Kidney (tissue), 14 donors: ENCODE results near the gene RBM39. TPM values are rescaled to one million over a fixed set of nuclear protein-coding genes. Genes with fewer than 3 reads are reported as not detected.

Source experiments
- DNase-seq, 5 donors: peaks; one replicate each; pipeline ENCODE4 v3.0.0-alpha.2; 2013 to 2020
- FAIRE-seq: peaks from 2 replicates; lab custom pipeline; 2012; peaks lifted over from hg19 to GRCh38; lab: Jason Lieb, UNC
- H3K27ac ChIP-seq, 2 donors: one replicate each; pipeline ENCODE4 v1.7.0; 2013; ENCODE audit warnings: low read depth in 2 of 2, low read length in 2 of 2, inconsistent platforms in 1 of 2
- H3K27me3 ChIP-seq: one replicate; pipeline ENCODE4 v1.7.1; 2013; ENCODE audit warnings: low read length, inconsistent platforms; ENCODE audit not compliant: control insufficient read depth, insufficient read depth
- H3K36me3 ChIP-seq, 3 donors: one replicate each; pipeline versions ENCODE4 v1.7.0 to v1.7.1; 2013; ENCODE audit warnings: low read length in 3 of 3, control low read depth in 1 of 3, inconsistent platforms in 1 of 3; ENCODE audit not compliant: insufficient read depth in 3 of 3, control insufficient read depth in 2 of 3
- H3K4me1 ChIP-seq, 3 donors: one replicate each; pipeline versions ENCODE4 v1.7.0 to v1.7.1; 2013; ENCODE audit warnings: low read length in 3 of 3, inconsistent platforms in 1 of 3, low read depth in 1 of 3; ENCODE audit not compliant: control insufficient read depth in 2 of 3, insufficient read depth in 2 of 3
- H3K4me3 ChIP-seq, 3 donors: one replicate each; pipeline versions ENCODE4 v1.7.0 to v1.8.1; 2013; ENCODE audit warnings: low read length in 3 of 3, control low read depth in 1 of 3, inconsistent platforms in 1 of 3
- H3K9ac ChIP-seq, 3 donors: one replicate each; pipeline versions ENCODE4 v1.7.0 to v1.7.1; 2013; ENCODE audit warnings: low read length in 3 of 3, control low read depth in 1 of 3, inconsistent platforms in 1 of 3
- H3K9me3 ChIP-seq, 3 donors: one replicate each; pipeline versions ENCODE4 v1.7.0 to v1.7.1; 2013; ENCODE audit warnings: low read length in 3 of 3, control low read depth in 1 of 3, inconsistent platforms in 1 of 3; ENCODE audit not compliant: control insufficient read depth in 2 of 3, insufficient read depth in 1 of 3
- intact Hi-C: fragments of 100-400 bp; cut with DNase I; formaldehyde crosslinking; loops from one replicate; pipeline ENCODE4 v1.11.1; 2022
- polyA plus RNA-seq: library from polyadenylated mRNA; stranded (reverse); fragments of 350-450 nt; fragmentation: Illumina TruSeq; extraction: RNeasy Lipid Tissue Mini Kit (QIAGEN cat#74804); gene quantifications from one replicate; pipeline ENCODE4 v1.2.3, GENCODE V29; 2014; ENCODE audit warnings: low read depth, low replicate concordance; ENCODE audit not compliant: insufficient read depth
- total RNA-seq: library from RNA; stranded (reverse); fragmentation: NEBNext Ultra II Directional; extraction: Animal tissue kit (Norgen Biotek cat#: 25700); gene quantifications from one replicate; pipeline ENCODE4 v1.2.1, GENCODE V29; 2021
- TF ChIP-seq, protein P1 (sequence below): IDR thresholded peaks from 3 replicates; pipeline ENCODE4 v1.5.1; 2012; ENCODE audit warnings: mild to moderate bottlenecking, moderate library complexity, borderline replicate concordance; ENCODE audit not compliant: insufficient read depth; ENCODE audit errors: extremely low read depth
- donor health status: control.
- donor health status: control.
- donor health status: control.
- donor health status: control.
- donor health status: control.
- donor health status: DM: yes; HTN: yes; CAD: no.
- donor health status: Normal renal cell carcinoma (clear cell type).

RBM39 gene
- total and polyA plus RNA-seq, 2 donors from 2014 or later, result 148 to 304 TPM

DNA sequence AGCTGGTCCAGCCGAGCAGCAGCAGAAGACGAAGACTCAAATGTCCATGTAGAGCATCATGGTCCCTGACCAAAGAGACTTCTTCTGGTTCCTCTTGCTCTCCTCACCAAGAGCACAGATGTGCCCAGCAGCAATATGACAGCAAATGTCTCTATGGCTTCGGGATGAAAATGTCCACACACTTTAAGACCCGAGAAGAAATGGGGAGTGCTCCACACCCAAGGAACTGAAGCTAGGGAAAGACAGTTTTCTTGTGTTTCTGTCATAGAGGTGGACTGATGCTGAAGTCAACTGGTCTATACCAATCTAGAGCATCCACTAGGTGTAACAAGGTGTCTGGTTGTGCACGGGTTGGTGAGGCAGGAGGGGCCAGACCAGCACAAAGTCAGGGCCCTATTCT, 72.8 kb downstream of the RBM39 start:
- Histone ChIP-seq H3K27ac (no peak overlapping the region), H3K4me1 (no peaks in the 10 kb centered on the region), H3K27me3 (no peaks in the 10 kb centered on the region), H3K9me3 (no peaks in the 10 kb centered on the region), H3K9ac (no peak overlapping the region), H3K4me3 (no peak overlapping the region), H3K36me3 (peaks cover 0 to 46% (median 31%) of the 10 kb centered on the region in 3 donors)
- TF ChIP-seq, protein P1, sequence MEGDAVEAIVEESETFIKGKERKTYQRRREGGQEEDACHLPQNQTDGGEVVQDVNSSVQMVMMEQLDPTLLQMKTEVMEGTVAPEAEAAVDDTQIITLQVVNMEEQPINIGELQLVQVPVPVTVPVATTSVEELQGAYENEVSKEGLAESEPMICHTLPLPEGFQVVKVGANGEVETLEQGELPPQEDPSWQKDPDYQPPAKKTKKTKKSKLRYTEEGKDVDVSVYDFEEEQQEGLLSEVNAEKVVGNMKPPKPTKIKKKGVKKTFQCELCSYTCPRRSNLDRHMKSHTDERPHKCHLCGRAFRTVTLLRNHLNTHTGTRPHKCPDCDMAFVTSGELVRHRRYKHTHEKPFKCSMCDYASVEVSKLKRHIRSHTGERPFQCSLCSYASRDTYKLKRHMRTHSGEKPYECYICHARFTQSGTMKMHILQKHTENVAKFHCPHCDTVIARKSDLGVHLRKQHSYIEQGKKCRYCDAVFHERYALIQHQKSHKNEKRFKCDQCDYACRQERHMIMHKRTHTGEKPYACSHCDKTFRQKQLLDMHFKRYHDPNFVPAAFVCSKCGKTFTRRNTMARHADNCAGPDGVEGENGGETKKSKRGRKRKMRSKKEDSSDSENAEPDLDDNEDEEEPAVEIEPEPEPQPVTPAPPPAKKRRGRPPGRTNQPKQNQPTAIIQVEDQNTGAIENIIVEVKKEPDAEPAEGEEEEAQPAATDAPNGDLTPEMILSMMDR, result no peak
- intact Hi-C loops, result no loop called here
- FAIRE-seq, result no peak
- DNase-seq, result no peak

DNA sequence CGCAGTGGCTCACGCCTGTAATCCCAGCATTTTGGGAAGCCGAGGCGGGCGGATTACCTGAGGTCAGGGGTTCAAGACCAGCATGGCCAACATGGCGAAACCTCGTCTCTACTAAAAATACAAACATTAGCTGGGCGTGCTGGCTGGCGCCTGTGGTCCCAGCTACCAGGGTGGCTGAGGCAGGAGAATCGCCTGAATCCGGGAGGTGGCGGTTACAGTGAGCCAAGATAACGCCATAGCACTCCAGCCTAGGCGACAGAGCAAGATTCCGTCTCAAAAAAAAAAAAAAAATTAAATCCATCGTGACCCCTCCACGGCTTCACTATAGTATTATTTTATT, 76.1 kb downstream of the RBM39 start:
- no peak overlapping the region for H3K27ac ChIP-seq
- no peaks in the 10 kb centered on the region for H3K9me3 ChIP-seq
- no peak overlapping the region for H3K9ac ChIP-seq
- DNase-seq, result peak in 1 of 5 donors; percentile 37
- peaks cover 0 to 27% (median 18%) of the 10 kb centered on the region in 3 donors for H3K36me3 ChIP-seq
- intact Hi-C loops, result no loop called here
- H3K4me1 ChIP-seq, result peaks cover 0 to 7% (median 6%) of the 10 kb centered on the region in 3 donors
- FAIRE-seq, result no peak
- H3K4me3 ChIP-seq, result no peak overlapping the region
- TF ChIP-seq, protein P1, result no peak
- H3K27me3 ChIP-seq, result no peaks in the 10 kb centered on the region

DNA sequence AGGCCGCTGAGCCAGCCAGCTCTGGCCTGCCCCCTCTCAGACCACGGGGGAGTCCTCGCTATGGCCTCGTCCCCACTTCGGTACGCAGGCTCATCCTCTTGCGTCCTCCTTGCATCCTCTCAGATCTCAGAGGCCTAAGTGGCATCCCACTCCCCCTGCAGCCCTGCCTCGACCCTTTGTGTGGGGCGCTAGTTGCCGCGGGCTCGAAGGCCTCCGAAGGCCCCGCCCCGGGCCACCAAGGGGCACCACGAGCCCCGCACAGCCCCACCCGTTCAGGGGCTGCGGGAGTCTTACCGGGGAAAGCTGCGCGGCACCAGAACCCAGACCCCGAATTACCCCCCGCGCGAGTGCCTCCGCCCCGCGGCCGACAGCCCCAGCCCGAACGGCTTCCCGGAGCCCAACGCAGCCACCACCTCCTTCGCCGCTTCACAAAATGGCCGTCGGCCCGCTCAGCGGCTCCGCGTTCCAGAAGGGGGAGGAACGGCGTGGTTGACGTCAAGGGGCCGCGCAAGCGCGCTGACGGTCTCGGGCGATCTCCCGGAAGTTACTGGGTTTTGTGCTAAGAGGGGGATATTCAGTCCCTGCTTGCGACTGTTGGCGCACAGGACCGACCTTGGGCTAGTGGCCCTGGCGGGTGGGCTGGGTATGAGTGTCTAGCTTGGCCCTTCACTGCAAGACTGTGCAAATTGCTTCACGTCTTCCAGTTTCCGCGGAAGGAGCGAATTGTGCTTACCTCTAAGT, 77.4 kb downstream of the RBM39 start, which contains the start of the genes CPNE1 and RBM12:
TSS of gene CPNE1 (minus strand) at position 435 of the 741 bp plus-strand sequence. CDS start 31,977 bp downstream, outside the sequence.
TSS of gene RBM12 (minus strand) at position 435 of the 741 bp plus-strand sequence. CDS start 9,578 bp downstream, outside the sequence.
- TF ChIP-seq, protein P1, result no peak
- intact Hi-C loops, result no loop called here
- Histone ChIP-seq H3K36me3 (peaks cover 0 to 14% (median 6%) of the 10 kb centered on the region in 3 donors), H3K9ac (peak within 1 kb of the TSS; percentile 94 to 100 (median 99)), H3K9me3 (no peaks in the 10 kb centered on the region), H3K4me3 (peak within 1 kb of the TSS; percentile 86 to 95 (median 93)), H3K27ac (peak within 1 kb of the TSS; percentile 98 to 99), H3K27me3 (no peaks in the 10 kb centered on the region), H3K4me1 (peaks cover 0 to 19% (median 6%) of the 10 kb centered on the region in 3 donors)
- FAIRE-seq, result no peak
- peak; percentile 95 to 98 (median 97) for DNase-seq
